PC-9 (cell line): Measurements from ENCODE around the gene SKI.

Experiments used
- EZH2 ChIP-seq: fragments of 200-600 bp; sonication (generic); IDR thresholded peaks from 2 replicates; pipeline ENCODE4 v1.8.0; 2017; ENCODE audit warnings: antibody characterized with exemption, low read depth
- TF ChIP-seq, protein P1 (sequence below): fragments of 200-600 bp; sonication (generic); conservative IDR thresholded peaks from 2 replicates; pipeline ENCODE4 v1.6.1; 2017; ENCODE audit warnings: mixed run types, antibody characterized with exemption, mild to moderate bottlenecking, moderate library complexity

DNA sequence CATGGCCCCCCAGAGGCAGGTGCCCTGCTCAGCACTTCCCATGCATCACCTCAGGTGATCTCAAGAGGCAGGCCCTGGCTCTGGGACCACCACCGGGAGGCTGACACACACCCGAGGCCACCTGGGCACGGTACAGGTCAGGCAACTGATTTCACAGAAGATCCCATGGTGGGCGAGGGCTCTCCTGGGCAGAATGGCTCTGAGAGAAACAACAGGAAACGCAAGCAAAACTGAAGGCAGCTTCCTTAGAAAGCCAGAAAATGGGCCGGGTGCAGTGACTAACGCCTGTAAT, 11.4 kb upstream of the SKI start:
- TF ChIP-seq, protein P1, sequence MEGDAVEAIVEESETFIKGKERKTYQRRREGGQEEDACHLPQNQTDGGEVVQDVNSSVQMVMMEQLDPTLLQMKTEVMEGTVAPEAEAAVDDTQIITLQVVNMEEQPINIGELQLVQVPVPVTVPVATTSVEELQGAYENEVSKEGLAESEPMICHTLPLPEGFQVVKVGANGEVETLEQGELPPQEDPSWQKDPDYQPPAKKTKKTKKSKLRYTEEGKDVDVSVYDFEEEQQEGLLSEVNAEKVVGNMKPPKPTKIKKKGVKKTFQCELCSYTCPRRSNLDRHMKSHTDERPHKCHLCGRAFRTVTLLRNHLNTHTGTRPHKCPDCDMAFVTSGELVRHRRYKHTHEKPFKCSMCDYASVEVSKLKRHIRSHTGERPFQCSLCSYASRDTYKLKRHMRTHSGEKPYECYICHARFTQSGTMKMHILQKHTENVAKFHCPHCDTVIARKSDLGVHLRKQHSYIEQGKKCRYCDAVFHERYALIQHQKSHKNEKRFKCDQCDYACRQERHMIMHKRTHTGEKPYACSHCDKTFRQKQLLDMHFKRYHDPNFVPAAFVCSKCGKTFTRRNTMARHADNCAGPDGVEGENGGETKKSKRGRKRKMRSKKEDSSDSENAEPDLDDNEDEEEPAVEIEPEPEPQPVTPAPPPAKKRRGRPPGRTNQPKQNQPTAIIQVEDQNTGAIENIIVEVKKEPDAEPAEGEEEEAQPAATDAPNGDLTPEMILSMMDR: no peak
- TF ChIP-seq EZH2: no peak
